Ovary (tissue), 9 donors: ENCODE data around the gene GUK1. TPM values are rescaled to one million over a fixed set of nuclear protein-coding genes. Genes with fewer than 3 reads are reported as not detected.

Experiments used
- DNase-seq, 5 donors: peaks; one replicate each; pipeline ENCODE4 v3.0.0-alpha.2; 2019 to 2020
- H3K27ac ChIP-seq, 2 donors: fragments of 200-600 bp; one replicate each; pipeline versions ENCODE4 v1.5.1 to v1.8.0; 2019 to 2022
- H3K27me3 ChIP-seq: fragments of 200-600 bp; one replicate; pipeline ENCODE4 v1.8.0; 2022
- H3K36me3 ChIP-seq: fragments of 200-600 bp; sonication (generic); one replicate; pipeline ENCODE4 v1.5.1; 2019
- H3K4me1 ChIP-seq: one replicate; pipeline ENCODE4 v1.8.1; 2013; ENCODE audit warnings: mild to moderate bottlenecking, moderate library complexity; ENCODE audit not compliant: insufficient read depth
- H3K4me3 ChIP-seq: fragments of 200-600 bp; sonication (generic); one replicate; pipeline ENCODE4 v1.5.1; 2017
- H3K9me3 ChIP-seq, 2 donors: fragments of 200-600 bp in 1 of 2; sonication (generic) in 1 of 2; one replicate each; pipeline versions ENCODE4 v1.5.1 to v1.8.1; 2013 to 2019; ENCODE audit warnings: mild to moderate bottlenecking in 1 of 2, moderate library complexity in 1 of 2
- CTCF ChIP-seq, 3 donors: fragments of 450-650 bp in 2 of 3; fragments of 200-600 bp in 1 of 3; IDR thresholded peaks; one replicate each; pipeline versions ENCODE4 v1.5.1 to v1.8.0; 2016 to 2022; ENCODE audit warnings: antibody characterized with exemption in 3 of 3, mild to moderate bottlenecking in 1 of 3
- EP300 ChIP-seq: sonication (generic); formaldehyde crosslinking; IDR thresholded peaks from one replicate; pipeline ENCODE4 v1.6.1; 2017; ENCODE audit warnings: antibody characterized with exemption
- POLR2A ChIP-seq: fragments of 450-650 bp; IDR thresholded peaks from one replicate; pipeline ENCODE4 v1.6.1; 2017; ENCODE audit warnings: antibody characterized with exemption, mild to moderate bottlenecking, moderate library complexity
- WGBS, 3 donors: extraction: QIAGEN DNeasy Blood & Tissue Kit in 1 of 3; methylation state at CpG; one replicate each; pipeline versions ENCODE4 v1.1.5 to v1.1.7; 2013 to 2017; 5-methylcytosine and 5-hydroxymethylcytosine counted together
- intact Hi-C, 4 donors: fragments of 100-400 bp; cut with DNase I; formaldehyde crosslinking; loops; one replicate each; pipeline versions ENCODE4 v1.11.0 to v1.15.1; 2022 to 2023
- microRNA-seq, 3 donors: library from miRNA; unstranded; fragments of <30 nt; microRNA quantifications; one replicate each; pipeline versions ENCODE4 to v1.2.0, GENCODE V29; 2019 to 2020
- polyA plus RNA-seq, 2 donors: library from polyadenylated mRNA; stranded (reverse); fragments of 200-250 nt in 1 of 2; fragments of 350-450 nt in 1 of 2; fragmentation: Illumina TruSeq in 1 of 2; extraction: RNeasy Lipid Tissue Mini Kit (QIAGEN cat#74804) in 1 of 2; gene quantifications; one replicate each; pipeline ENCODE4 v1.2.3, GENCODE V29; 2013 to 2014
- small RNA-seq: library from RNA; depleted of rRNA; stranded (forward); fragments of <200 nt; gene quantifications from one replicate; pipeline ENCODE3, GENCODE V24; 2016
- total RNA-seq, 7 donors: library from RNA; depleted of rRNA in 2 of 7; stranded (reverse); fragments of >200 nt in 2 of 7; fragmentation: NEBNext Ultra II Directional in 3 of 7; extraction: Animal tissue kit (Norgen Biotek cat#: 25700) in 3 of 7; gene quantifications; one replicate each; pipeline versions ENCODE4 v1.1.0 to v1.2.4, GENCODE V29; 2016 to 2023
- donor health status: DM: no; HTN: no; CAD: no; lungs with moderate emphysema.
- donor health status: DM: no; HTN: no; CAD: no.
- donor health status: Bipolar disorder and iron deficiency.
- donor health status: DM: yes; HTN: yes; CAD: no.
- donor health status: DM: no; HTN: no; CAD: no.
- donor health status: DM: yes; HTN: yes; CAD: no.

The GUK1 gene
- total and polyA plus RNA-seq, 9 donors = 17.7 to 256 (median 171) TPM

GRCh38 chr1:228194921-228195812 lies 55.1 kb downstream of the GUK1 start:
- H3K27ac ChIP-seq = no peak overlapping the region
- H3K27me3 ChIP-seq = no peaks in the 10 kb centered on the region
- no peaks in the 10 kb centered on the region for H3K36me3 ChIP-seq
- H3K9me3 ChIP-seq = peaks cover 0 to 2% of the 10 kb centered on the region in 2 donors
- H3K4me1 ChIP-seq = no peaks in the 10 kb centered on the region
- intact Hi-C loops = no loop called here
- WGBS, 3 donors = 88 to 94% (median 92%) methylated on average over 8 of the region's 8 CpGs
- no peak for TF ChIP-seq CTCF (IDR thresholded peaks at IDR 0.05)
- DNase-seq = peak in 1 of 5 donors; percentile 1
- no peak overlapping the region for H3K4me3 ChIP-seq

GRCh38 chr1:228197555-228198147 lies 57.6 kb downstream of the GUK1 start:
- Histone ChIP-seq H3K27ac (no peak overlapping the region), H3K27me3 (no peaks in the 10 kb centered on the region), H3K36me3 (no peaks in the 10 kb centered on the region), H3K9me3 (peaks cover 0 to 2% of the 10 kb centered on the region in 2 donors), H3K4me1 (no peaks in the 10 kb centered on the region), H3K4me3 (no peak overlapping the region)
- intact Hi-C loops = no loop called here
- WGBS, 3 donors = 93 to 96% (median 94%) methylated on average over 4 of the region's 4 CpGs
- peak in 1 of 5 donors; percentile 1 for DNase-seq
- no peak for TF ChIP-seq POLR2A
- TF ChIP-seq EP300 = no peak
- no peak for TF ChIP-seq CTCF (IDR thresholded peaks at IDR 0.05)

Small RNA genes within 50 kb of the gene (microRNA-seq; reads per million reads assigned to microRNA genes)
- 0 to 0.79 (median 0.38) reads per million in 3 donors for gene MIR3620

Small RNA genes within 50 kb of the gene (small RNA-seq; reads per million reads assigned to genes)
- gene AL359510.1 = not detected

Other genes starting within 250 kb of the GUK1 start
- gene WNT9A, start 192.3 kb upstream of the GUK1 start, total RNA-seq = 10 to 100 TPM in 3 of 7 donors, 1 to 10 TPM in 4; 3.9 to 15.9 (median 9.8) TPM
- 10 to 100 TPM in 1 of 2 donors, 1 to 10 TPM in 1; 1.1 to 10.8 TPM for gene WNT9A, start 192.3 kb upstream of the GUK1 start, polyA plus RNA-seq
- gene WNT3A, start 133.3 kb upstream of the GUK1 start, total RNA-seq = not detected
- gene WNT3A, start 133.3 kb upstream of the GUK1 start, polyA plus RNA-seq = not detected
- gene ARF1, start 57.6 kb upstream of the GUK1 start, total RNA-seq = 100 to 1,000 TPM; 209 to 345 (median 285) TPM
- gene ARF1, start 57.6 kb upstream of the GUK1 start, polyA plus RNA-seq = 100 to 1,000 TPM; 179 to 307 TPM
- 10 to 100 TPM; 16.0 to 24.7 (median 21.0) TPM for gene C1orf35, start 37.0 kb upstream of the GUK1 start, total RNA-seq
- gene C1orf35, start 37.0 kb upstream of the GUK1 start, polyA plus RNA-seq = 10 to 100 TPM in 1 of 2 donors, 1 to 10 TPM in 1; 2.8 to 29.3 TPM
- 10 to 100 TPM; 36.4 to 98.5 (median 43.3) TPM for gene MRPL55, start 31.0 kb upstream of the GUK1 start, total RNA-seq
- gene MRPL55, start 31.0 kb upstream of the GUK1 start, polyA plus RNA-seq = 10 to 100 TPM; 14.6 to 87.5 TPM
- 10 to 100 TPM in 2 of 7 donors, 1 to 10 TPM in 5; 2.2 to 12.6 (median 8.0) TPM for gene GJC2, start 9.7 kb downstream of the GUK1 start, total RNA-seq
- gene GJC2, start 9.7 kb downstream of the GUK1 start, polyA plus RNA-seq = 1 to 10 TPM in 1 of 2 donors, under 1 TPM in 1; 0.18 to 2.3 TPM
- 10 to 100 TPM in 4 of 7 donors, 1 to 10 TPM in 3; 3.7 to 14.5 (median 11.1) TPM for gene IBA57, start 25.5 kb downstream of the GUK1 start, total RNA-seq
- gene IBA57, start 25.5 kb downstream of the GUK1 start, polyA plus RNA-seq = 1 to 10 TPM; 2.8 to 5.8 TPM
- 10 to 100 TPM; 21.7 to 37.1 (median 29.9) TPM for gene OBSCN, start 67.8 kb downstream of the GUK1 start, total RNA-seq
- gene OBSCN, start 67.8 kb downstream of the GUK1 start, polyA plus RNA-seq = 10 to 100 TPM in 1 of 2 donors, 1 to 10 TPM in 1; 3.5 to 11.9 TPM